H1 (cell line): Measurements from ENCODE around the gene WDR81. TPM values are rescaled to one million over a fixed set of nuclear protein-coding genes. Genes with fewer than 3 reads are reported as not detected.

Source experiments
- polyA plus RNA-seq, 7 experiments: library from polyadenylated mRNA; depleted of rRNA in 3 of 7; stranded (reverse) in 5 of 7; unstranded in 2 of 7; fragments of >200 nt in 5 of 7; fragments of 200-250 nt in 2 of 7; gene quantifications; 1 replicate in 5 of 7; 2 replicates in 1 of 7; 4 replicates in 1 of 7; pipeline versions ENCODE4 v1.2.1 to v1.2.3, GENCODE V29; 2011 to 2013; ENCODE audit warnings: missing spikeins in 2 of 7, mixed read lengths in 2 of 7
- total RNA-seq: library from RNA; stranded (reverse); fragmentation: NEBNext Ultra II Directional; extraction: Animal tissue kit (Norgen Biotek cat#: 25700); gene quantifications from 2 replicates; pipeline ENCODE4 v1.2.1, GENCODE V29; 2021
- TF ChIP-seq, protein P1 (sequence below): IDR thresholded peaks from 2 replicates; pipeline ENCODE4 v1.6.1; 2012; ENCODE audit warnings: inconsistent platforms

Gene WDR81
- total and polyA plus RNA-seq, 2 of the 8 experiments (the other 6 are each of a cell fraction or from before 2014, with no cell fraction given): 9.1 to 12.3 TPM

- TF ChIP-seq, protein P1, sequence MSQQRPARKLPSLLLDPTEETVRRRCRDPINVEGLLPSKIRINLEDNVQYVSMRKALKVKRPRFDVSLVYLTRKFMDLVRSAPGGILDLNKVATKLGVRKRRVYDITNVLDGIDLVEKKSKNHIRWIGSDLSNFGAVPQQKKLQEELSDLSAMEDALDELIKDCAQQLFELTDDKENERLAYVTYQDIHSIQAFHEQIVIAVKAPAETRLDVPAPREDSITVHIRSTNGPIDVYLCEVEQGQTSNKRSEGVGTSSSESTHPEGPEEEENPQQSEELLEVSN: no peak
Observed at GRCh38 chr17:1714980-1715802, 9.3 kb upstream of the WDR81 start (continued).
